NCI-H345 (cell line): ENCODE data around the gene FMNL2.
A peak's percentile ranks its signal among the peaks of the same experiment; 100 is the strongest.
"Not testable (repeated sequence)": the region's sequence is repeated elsewhere in the genome, so short reads cannot be mapped to it uniquely, and the experiment has no call there.

ENCODE experiments used
- DNase-seq: peaks from one replicate; lab custom pipeline; 2025; lab: John Stamatoyannopoulos, UW

The FMNL2 gene

DNA sequence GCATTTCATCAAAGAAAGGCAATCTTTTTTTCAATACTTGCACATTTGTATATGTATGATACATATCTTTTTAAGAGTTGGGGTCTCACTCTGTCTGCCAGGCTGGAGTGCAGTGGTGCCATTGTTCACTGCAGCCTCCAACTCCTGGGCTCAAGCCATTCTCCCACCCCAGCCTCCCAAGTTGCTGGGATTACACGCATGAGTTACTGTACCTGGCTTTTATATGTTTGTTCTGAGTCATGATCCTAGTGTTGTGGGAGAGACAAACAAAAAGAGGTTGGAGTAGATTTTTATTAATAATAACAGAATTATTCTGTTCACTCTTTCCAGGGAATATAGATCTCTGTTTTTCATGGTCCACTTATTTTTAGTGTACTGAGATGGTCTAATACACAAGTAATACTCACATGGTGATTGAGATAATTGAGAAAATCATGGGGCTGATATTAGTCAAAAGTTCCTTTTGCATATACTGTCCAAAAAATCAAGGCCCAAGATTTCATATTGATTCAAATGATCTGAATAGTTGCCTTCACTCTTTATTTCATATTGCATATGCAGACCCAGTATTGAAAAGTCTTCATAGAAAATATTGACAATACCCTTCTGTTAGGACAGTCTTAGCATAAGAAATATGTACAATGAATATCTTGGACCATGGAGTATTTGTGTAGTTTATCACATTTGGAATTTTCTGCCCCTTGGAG is 138.3 kb downstream of the FMNL2 start:
- DNase-seq = peak; percentile 10

DNA sequence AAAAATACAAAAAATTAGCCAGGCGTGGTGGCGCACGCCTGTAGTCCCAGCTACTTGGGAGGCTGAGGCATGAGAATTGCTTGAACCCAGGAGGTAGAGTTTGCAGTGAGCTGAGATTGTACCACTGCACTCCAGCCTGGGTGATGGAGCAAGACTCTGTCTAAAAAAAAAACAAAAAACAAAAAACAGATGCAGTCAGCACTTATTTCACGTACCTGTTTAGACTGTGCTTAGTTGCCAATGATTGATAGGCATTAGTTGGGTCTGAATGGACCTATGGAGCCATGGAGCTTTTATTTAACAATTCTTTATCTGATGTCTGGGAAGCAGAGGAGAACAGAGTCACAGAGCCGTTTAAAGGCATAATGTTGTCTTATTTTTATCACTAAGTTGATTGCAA is 139.5 kb downstream of the FMNL2 start:
- not testable (repeated sequence) for DNase-seq

DNA sequence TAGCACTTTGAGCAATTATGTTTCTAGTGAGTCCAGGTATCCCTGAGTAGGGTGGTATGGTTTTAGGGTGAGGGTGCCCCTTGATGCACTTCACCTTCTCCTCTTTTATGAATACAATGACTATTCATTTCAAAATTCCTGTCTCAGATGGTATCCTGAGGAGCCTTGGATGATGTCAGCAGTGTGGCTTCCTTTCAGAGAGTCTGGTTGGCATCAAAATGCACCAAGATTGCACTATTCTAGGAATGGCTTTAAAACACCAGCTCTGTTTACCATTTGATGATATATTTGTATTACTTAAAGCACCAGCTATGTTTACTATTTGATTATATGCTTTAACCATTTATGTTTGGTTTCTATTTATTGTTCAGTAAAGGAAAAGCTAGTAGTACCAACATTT is 141.0 kb downstream of the FMNL2 start:
- DNase-seq = no peak

DNA sequence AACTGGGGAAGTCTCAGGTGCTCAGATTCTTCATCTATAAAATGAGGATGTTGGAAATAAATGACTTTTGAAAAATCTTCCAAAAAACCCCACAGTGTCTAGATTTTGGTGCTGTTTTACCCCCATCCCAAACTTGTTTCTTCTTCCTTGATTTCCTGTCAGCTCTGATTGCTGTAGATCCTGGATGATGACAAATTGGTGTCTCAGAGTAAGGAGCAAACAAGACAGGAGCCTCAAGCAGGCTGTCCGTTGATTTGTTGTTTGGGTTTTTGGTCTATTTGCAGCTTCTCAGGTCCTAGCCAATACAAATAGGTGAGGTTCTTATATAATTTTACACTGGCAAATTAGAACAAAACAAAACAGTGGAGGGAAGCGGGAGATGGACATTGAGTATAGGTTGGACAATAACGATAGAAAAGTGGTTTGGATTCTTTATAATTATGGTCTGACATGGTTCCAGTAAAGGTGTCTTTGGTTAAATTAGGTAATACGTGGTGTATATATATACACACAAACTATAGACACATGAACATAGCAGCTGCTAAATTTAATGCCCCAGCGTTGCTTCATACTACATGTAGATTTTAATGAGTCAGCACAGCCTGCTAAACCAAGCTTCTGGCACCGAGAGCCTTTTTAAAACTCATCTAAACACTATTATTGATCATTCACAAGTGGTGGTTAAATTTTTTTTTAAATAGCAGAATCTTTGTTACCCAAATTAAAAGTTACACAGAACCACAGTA is 142.5 kb downstream of the FMNL2 start:
- no peak for DNase-seq

DNA sequence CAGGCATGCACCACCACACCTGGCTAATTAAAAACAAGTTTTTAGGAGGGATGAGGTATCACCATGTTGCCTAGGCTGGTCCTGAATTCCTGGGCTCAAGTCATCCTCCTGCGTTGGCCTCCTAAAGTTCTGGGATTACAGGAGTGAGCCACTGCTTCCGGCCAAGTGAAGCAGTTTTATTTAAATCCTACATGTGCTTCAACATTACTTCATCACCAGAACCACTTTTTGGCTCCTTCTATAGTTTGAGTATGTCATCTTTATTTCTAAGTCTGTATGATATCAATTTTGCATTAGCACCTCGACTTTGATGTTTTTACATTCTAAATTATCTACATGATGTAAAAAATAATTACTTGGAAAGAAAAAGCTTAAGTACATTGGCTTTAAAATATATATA is 144.3 kb downstream of the FMNL2 start:
- DNase-seq = no peak

DNA sequence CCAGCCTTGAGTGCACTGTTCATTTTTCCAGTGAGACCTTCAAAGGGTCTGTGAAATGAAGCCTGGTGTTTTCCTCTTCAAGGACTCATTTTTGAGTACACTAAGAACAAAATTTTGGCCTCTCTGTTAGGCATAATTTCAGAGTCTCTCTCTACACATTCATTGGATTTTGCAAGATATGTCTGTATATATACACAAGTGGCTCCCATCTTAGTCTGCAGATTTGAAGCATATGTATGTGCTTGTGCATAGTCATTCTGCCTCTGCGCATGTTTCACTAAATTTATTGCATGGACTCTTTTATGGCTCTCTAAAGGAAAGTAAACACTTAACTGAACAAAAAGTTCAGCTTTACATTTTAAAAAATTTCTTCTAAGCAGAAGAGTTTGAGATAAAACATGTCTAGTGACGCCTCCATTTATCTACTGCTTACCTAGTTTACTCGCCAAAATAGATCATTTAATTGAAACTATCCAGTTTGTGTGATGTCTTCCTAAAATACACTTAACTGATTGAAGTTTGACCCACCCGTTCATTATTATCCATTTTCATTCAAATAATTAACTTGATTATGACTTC is 145.9 kb downstream of the FMNL2 start:
- DNase-seq = no peak

DNA sequence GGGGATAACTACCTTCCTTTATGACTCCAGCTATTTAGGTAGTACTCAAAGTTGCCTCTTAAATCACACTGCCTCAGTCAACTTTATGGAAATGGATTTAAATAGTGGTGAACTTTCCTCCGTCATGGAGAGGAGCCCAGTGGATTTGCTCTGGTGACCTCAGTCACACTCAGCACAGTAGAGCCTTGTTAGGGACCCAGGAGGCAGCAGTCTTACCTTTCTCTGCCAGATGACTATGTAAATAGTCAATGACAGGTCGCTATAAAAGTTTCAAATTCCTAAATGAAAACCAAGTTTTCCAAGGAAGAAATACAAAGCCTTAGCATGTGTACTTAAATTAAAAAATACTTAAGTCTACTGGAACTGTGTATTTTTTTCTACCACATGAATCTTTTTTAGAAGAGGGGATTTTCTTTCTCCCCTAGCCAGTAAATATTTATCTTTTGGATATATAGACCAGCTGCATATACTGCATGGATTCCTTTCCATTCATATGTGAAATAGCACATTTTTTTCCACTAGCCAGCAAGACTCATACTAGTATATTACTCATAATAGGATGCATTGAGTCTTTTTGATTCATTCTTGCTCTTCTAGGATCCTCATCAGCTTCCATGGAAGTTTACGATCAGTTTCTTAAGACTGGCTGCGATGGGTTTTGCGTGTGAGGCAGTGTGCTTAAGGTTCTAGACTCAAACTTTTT is 147.1 kb downstream of the FMNL2 start:
- no peak for DNase-seq

DNA sequence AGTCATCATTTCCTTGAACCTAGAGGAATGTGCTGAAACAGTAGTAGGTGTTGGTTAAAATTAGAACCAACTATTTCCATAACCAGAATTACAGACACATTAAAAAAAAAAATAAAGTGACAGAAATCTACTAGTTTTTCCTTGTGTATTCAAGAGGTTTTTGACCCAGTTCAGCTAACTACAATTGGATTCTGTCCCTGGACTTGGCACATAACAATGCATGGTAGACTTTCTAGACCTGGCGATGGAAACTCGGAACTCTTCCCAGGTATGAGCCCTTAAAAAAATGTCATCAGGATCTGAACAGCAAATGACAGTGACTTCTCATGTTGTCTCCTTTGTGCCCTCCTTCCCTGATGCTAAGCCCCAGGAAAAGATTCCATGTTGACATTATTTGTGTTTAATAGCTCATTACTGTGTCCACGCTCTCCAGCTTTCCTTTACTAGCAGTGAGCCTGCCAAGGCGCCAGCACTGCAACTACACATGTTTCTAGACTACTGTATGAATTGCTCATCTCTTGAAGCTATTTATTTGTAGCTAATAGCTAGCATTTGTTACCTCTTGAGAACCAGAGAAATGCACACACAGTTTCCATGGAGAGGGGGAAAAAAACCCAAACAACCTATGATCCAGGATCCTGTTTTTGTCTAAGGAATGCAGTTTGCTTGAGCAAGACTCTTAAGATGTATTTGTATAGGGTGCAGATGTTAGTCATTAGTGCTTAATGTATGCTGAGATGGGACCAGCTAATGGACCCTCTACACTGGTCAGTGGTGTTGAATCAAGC is 148.5 kb downstream of the FMNL2 start:
- no peak for DNase-seq

DNA sequence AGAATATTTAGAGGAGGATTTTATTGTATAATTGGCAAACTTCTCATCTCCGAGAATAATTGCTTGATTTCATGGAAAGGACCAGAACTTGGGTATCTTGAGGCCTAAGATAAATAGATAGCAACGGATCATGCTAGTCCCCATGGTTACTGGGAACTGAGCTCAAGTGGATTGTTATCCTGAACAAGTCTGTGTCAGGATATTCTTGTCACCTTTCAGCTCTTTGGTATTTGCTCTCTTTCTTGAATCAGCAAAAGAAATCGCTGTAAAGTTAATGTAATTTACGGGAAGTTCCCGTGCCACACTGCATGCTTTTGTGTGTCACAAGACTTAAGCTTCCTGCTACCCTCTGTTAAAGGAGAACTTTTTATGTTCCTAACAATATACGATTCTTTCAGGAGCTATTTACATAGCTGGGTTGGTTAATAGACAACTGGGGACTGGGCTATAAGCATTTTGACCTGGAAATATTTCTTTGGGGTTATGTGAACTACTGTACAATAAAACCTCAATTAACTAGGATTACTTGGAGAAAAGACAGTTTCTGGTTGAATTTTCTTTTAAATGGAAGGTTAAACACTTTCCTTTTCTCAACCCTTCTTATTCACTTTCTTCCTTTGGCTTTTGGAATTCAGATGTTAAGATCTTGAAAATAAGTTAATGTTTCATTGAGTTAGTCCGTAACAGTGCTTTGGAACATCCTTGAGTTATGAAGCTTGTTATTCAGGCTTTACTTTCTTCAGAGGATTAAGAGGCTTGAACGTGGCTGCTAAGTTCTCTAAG is 151.2 kb downstream of the FMNL2 start:
- DNase-seq = no peak

DNA sequence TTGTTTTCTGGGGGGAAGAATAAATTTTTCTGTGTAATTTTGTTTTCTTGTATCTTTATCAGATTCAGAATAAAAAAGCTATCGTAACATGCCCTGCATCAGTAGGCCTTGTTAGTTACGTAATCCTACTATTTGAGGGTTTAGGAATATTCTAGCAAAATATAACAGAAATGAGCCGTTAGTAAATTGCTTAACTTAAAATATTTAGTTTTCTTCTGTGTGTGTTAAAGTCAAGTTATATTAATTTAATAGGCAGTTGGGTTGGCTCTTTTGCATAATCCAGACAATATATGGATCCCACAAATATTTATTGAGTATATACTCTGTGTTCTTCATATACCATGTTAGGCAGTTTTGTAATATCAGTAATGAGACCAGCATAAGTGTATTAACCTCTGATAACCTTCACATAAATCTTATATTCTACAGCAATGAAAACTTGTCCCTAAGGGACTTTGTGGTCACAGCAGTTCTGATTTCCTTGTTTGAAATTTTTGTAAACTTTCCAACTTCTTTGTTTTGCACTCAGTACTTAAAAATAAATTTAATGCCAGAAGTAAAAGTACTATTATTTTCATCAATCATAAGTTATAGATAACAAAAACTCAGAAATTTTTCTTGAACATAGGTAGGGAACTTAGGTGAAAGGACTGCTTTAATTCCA is 151.9 kb downstream of the FMNL2 start:
- DNase-seq = no peak

DNA sequence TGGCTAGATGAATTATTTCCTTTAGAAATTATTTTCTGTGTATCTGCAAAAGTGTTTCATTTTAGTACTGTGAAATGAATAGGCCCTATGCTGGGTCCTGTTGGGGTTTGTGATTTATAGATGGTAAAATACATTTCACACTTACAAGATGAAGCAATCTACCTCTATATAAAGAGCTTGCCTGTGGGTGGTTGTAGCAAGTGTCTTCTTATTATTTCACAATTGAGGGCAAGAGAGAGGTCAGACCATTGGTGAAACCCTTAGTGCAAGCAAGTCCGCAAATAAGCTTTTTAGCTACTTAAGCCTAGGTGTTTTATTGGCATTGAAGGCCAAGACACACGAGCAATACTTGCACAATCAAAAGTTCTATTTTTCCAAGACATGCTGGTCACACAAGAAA is 153.1 kb downstream of the FMNL2 start:
- no peak for DNase-seq

DNA sequence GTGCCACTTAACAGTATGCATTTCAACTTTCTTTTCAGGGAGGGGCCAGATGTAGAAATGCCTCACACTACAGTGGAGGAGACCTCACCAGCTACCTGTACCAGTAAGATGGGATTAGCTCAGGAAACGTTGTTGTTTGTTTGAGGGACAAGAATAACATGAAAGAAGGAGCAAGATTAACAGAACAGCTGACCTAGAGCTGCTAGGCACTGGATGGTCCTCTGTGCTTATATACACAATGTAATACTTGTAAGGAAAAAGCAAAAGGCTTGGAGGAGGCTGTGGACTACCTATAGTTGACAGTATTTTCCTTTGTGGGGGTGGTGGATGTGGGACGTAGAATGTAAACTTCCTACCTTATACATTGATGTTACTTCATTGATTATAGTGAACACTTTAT is 154.4 kb downstream of the FMNL2 start:
- no peak for DNase-seq

DNA sequence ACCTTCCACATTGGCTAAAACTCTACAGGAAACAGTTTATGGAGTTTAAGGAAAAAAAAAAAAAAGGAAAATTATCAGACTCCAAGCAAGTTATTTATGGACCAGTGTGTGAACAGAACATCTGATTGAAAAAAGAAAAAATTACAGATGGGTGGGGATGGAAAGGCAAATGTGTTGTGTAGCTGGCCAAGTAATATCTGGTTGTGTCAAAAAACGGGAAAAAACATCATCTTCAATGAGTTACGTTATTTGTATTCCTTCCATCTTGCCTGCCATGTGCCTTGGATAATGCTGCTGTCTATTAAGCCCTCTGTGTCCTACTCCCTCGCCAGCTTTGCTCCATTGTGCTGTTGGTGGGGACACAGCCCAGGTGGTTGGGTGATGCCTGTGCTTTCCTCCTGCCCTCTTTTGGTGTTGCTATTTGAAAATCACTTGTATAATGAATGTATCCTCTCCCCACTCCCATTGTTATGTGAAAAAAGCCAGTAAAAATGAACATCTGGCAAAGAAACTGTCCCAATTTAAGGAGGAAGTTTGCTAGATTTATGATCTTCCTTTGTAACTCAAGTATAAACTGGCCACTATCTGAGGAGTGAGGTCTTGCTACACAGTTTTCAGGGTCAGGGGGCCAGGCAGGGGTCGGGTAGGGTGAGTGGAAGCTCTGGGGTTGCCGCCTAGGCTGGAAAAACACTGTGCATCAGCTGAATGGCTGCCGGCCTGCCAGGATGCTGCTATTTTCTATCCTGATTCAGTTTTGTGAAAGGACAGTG is 155.9 kb downstream of the FMNL2 start:
- DNase-seq = no peak

DNA sequence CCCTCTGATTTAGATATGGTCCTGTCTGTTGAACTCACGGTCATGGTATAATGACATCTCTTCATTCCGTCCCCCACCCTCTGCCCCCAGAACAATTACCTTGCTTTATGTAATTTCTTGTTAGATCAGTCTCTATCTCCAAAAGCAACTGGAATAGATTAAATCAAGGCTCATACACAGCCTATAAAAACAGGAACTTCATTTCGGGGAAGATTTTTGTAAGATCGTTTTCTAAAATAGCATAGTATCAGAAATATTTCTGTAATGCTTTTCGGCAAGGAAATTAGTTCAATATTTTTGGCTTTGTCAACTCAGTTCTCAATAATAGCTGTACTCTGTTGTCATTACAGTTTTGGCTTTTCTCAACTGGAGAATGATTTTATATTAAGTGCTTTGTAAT is 157.2 kb downstream of the FMNL2 start:
- DNase-seq = no peak

DNA sequence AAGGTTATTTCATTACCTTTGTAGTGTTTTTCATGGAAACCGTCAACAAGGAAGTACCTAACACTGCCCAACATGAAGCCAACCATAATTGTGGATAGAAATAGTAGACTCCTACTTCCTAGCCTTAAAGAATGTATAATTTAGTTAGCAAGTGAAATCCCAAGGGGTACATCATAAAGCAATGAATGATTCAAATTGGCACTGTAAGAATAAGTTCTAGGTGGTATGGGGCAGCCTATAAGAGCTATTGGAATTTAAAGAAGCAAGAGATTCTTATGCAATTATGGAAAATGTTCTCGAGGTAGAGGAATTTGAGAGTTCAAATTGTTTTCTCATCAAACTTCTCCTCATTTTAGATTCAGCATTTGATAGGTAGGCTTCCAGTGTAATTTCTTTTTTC is 157.9 kb downstream of the FMNL2 start:
- no peak for DNase-seq

DNA sequence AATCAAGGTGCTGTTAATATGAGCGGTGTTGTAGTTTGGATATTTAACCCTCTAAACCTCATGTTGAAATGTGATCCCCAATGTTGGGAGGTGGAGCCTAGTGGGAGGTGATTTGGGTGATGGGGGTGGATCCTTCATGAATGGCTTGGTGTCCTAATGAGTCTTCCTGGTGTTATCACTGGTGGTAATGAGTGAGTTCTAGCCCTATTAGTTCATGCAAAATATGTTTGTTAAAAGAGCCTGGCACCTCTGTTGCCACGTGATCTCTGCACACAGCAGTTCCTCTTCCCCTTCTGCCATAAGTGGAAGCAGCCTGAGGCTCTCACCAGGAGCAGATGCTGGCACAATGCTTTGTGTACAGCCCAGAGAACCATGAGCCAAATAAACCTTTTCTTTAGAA is 158.4 kb downstream of the FMNL2 start:
- DNase-seq = no peak

DNA sequence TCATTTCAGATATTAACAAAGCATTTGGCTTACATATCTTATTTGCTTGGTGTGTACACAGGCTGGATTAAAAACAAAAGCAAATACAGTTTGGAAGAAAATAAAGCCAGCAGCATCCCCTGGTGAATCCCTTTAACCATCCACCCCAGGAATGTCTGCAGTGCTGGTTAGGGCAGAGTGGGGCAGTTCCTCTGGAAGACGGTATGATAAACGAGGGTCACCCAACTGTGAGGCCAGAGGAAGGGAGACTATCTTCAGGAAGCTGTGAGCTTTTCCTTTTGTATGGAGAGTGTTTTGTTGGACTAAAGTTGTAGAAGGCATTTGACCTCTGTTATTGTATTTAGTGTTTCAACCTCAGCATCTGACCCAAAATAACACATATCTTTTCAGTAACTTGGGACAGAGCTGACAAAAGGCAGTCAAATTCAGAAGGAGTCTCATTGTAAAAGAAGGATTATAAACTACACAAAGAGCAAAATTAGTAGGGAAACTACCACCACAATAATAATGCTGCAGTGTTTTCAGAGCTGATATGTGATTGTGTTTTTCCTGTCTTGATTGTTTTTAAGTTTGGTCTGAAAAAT is 159.1 kb downstream of the FMNL2 start:
- DNase-seq = no peak

DNA sequence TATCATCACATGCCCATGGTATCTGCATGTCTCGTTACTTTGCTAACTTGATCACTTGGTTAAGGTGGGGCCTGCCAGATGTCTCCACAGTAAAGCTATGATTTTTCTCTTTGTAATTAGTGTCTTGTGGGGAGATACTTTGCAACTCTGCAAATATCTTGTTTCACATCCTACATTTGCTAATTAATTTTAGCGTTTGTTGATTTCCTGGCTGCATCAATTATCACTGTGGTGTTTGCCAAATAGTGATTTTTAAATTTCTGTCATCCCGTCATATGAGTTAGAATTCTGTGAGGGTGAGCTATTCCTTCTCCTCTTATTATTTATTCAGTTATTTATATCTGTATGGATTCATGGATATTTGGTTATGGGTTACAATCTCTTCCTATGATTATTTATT is 161.4 kb downstream of the FMNL2 start:
- DNase-seq = no peak

DNA sequence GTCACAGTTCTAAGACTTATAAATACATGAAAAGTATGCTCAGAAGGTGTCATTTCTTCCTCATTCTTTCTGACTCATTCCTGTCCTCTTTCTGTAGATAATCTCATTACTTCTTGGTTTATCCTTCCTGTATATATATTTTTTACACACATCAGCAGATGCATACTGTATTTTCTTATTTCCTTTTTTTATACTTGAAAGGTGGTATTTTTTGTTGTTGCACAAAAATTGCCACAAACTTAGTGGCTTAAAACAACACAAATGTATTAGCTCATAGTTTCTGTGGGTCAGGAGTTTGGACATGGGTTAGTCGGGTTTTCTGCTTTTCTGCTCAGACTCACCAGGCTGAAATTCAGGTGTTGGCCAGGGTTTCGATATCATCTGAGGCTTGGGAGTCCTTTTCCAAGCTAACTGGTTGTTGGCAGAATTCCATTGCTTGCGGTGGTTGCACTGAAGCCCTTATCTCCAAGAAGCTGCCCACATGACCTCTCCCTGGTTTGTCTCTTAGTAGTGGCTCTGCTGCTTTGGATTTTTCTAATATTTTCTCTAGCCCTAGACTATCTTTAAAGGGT is 162.6 kb downstream of the FMNL2 start:
- no peak for DNase-seq
